Measurements from ENCODE around the gene SLF2. TPM values are rescaled to one million over a fixed set of nuclear protein-coding genes. Genes with fewer than 3 reads are reported as not detected.

SLF2 gene
- total and polyA plus RNA-seq, 2 of the 8 experiments (the other 6 are each of a cell fraction or from before 2014, with no cell fraction given) = 5.5 to 20.9 TPM

DNA sequence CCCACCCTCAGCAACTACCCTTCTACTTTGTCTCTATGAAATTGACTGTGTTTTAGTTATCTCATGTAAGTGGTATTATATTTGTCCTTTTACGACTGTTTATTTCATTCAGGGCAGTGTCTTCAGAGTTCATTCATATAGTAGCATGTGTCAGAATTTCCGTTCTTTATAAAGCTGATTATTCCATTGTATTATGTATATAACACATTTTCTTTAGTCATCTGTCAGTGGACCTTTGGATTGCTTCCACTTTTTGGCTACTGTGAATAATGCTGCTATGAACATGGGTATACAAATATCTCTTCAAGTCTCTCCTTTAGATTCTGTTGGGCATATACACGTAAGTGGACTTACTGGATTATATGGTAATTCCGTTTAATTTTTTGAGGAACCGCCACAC lies 14.5 kb downstream of the SLF2 start (continued):
- TF ChIP-seq CEBPB (IDR thresholded peaks at IDR 0.05; ENCODE audit: low read depth, low read length) (no peak), SP4 (IDR thresholded peaks at IDR 0.05; ENCODE audit: low read length) (no peak)
